ENCODE data around the gene PKN3. TPM values are rescaled to one million over a fixed set of nuclear protein-coding genes. Genes with fewer than 3 reads are reported as not detected.

The PKN3 gene
- total RNA-seq, 4 donors from 2014 or later, result 3.4 to 6.0 (median 4.4) TPM

GRCh38 chr9:128747241-128747640 lies 44.9 kb downstream of the PKN3 start:
- no peaks in the 10 kb centered on the region for H3K9me3 ChIP-seq
- no peaks in the 10 kb centered on the region for H3K27me3 ChIP-seq
- no peak overlapping the region for H3K4me3 ChIP-seq
- H3K36me3 ChIP-seq, result peaks cover 52% of the 10 kb centered on the region
- WGBS, result 93% methylated on average over 1 of the region's 1 CpG
- TF ChIP-seq POLR2A (IDR thresholded peaks at IDR 0.05), result no peak
- no peak for TF ChIP-seq EP300 (IDR thresholded peaks at IDR 0.05)
- no peak for TF ChIP-seq CTCF (IDR thresholded peaks at IDR 0.05)
- no peak for TF ChIP-seq POLR2AphosphoS5 (IDR thresholded peaks at IDR 0.05)
- H3K4me1 ChIP-seq, result no peaks in the 10 kb centered on the region
- DNase-seq (ENCODE audit: low spot score in 2 of 2), result no peak
- no peak overlapping the region for H3K27ac ChIP-seq

- TF ChIP-seq EP300 (IDR thresholded peaks at IDR 0.05) (no peak), CTCF (IDR thresholded peaks at IDR 0.05) (no peak), POLR2A (IDR thresholded peaks at IDR 0.05) (no peak), POLR2AphosphoS5 (IDR thresholded peaks at IDR 0.05) (no peak)
- no peaks in the 10 kb centered on the region for H3K27me3 ChIP-seq
- no peaks in the 10 kb centered on the region for H3K9me3 ChIP-seq
- H3K36me3 ChIP-seq, result peaks cover 63% of the 10 kb centered on the region
- no peak overlapping the region for H3K27ac ChIP-seq
- H3K4me1 ChIP-seq, result no peaks in the 10 kb centered on the region
- H3K4me3 ChIP-seq, result no peak overlapping the region
- 94% methylated on average over 7 of the region's 22 CpGs for WGBS
- no peak for DNase-seq (ENCODE audit: low spot score in 2 of 2)
These were observed 48.8 kb downstream of the PKN3 start for GRCh38 chr9:128750926-128751595.

- no peak for TF ChIP-seq POLR2A (IDR thresholded peaks at IDR 0.05)
- TF ChIP-seq EP300 (IDR thresholded peaks at IDR 0.05), result no peak
- TF ChIP-seq POLR2AphosphoS5 (IDR thresholded peaks at IDR 0.05), result no peak
- TF ChIP-seq CTCF (IDR thresholded peaks at IDR 0.05), result no peak
- Histone ChIP-seq H3K9me3 (no peaks in the 10 kb centered on the region), H3K36me3 (peaks cover 43% of the 10 kb centered on the region), H3K4me1 (no peaks in the 10 kb centered on the region), H3K27me3 (no peaks in the 10 kb centered on the region), H3K27ac (no peak overlapping the region), H3K4me3 (no peak overlapping the region)
- DNase-seq (ENCODE audit: low spot score in 2 of 2), result no peak
- WGBS, result 97% methylated on average over 15 of the region's 16 CpGs
These were observed 51.3 kb downstream of the PKN3 start for GRCh38 chr9:128753627-128754026.

GRCh38 chr9:128757602-128758001 lies 55.3 kb downstream of the PKN3 start:
- no peak overlapping the region for H3K27ac ChIP-seq
- H3K9me3 ChIP-seq, result no peaks in the 10 kb centered on the region
- no peak for DNase-seq (ENCODE audit: low spot score in 2 of 2)
- TF ChIP-seq POLR2A (IDR thresholded peaks at IDR 0.05) (no peak), POLR2AphosphoS5 (IDR thresholded peaks at IDR 0.05) (no peak), CTCF (IDR thresholded peaks at IDR 0.05) (no peak), EP300 (IDR thresholded peaks at IDR 0.05) (no peak)
- H3K4me3 ChIP-seq, result no peak overlapping the region
- WGBS, result 85% methylated on average over 6 of the region's 6 CpGs
- H3K27me3 ChIP-seq, result no peaks in the 10 kb centered on the region
- peaks cover 15% of the 10 kb centered on the region for H3K36me3 ChIP-seq
- no peaks in the 10 kb centered on the region for H3K4me1 ChIP-seq

- H3K4me1 ChIP-seq, result no peaks in the 10 kb centered on the region
- no peak for TF ChIP-seq POLR2A (IDR thresholded peaks at IDR 0.05)
- no peak for TF ChIP-seq EP300 (IDR thresholded peaks at IDR 0.05)
- no peak for TF ChIP-seq CTCF (IDR thresholded peaks at IDR 0.05)
- TF ChIP-seq POLR2AphosphoS5 (IDR thresholded peaks at IDR 0.05), result no peak
- H3K27ac ChIP-seq, result no peak overlapping the region
- H3K27me3 ChIP-seq, result no peaks in the 10 kb centered on the region
- no peaks in the 10 kb centered on the region for H3K36me3 ChIP-seq
- no peak overlapping the region for H3K4me3 ChIP-seq
- no peak for DNase-seq (ENCODE audit: low spot score in 2 of 2)
- H3K9me3 ChIP-seq, result no peaks in the 10 kb centered on the region
- WGBS, result 72% methylated on average over 9 of the region's 9 CpGs
These were observed 60.6 kb downstream of the PKN3 start for GRCh38 chr9:128762671-128763449.
